ENCODE results near the gene ATP6V1D. TPM values are rescaled to one million over a fixed set of nuclear protein-coding genes. Genes with fewer than 3 reads are reported as not detected.

ATP6V1D gene
- total and polyA plus RNA-seq, 3 donors from 2014 or later: 68.0 to 103 (median 75.6) TPM

DNA sequence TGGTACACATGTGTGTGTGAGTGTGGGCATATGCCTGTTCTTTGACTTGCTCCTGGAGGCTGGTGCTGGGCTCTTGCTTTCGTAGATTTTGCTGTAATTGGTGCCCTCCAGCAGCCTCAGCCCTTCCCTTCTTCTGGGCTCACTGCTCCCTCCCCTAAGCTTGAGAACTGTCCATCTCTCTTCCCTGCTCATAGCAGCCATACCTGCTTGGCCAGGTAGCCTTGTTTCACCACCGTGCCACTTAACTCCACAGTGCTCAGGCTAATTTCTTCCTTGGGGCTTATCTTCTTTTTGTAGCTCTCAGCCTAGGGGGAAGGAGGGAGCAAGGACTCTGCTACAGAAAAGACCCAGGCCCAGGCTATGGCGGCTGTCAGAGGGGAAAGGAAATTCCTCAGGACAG is 32.5 kb upstream of the ATP6V1D start:
- Histone ChIP-seq H3K4me1 (peaks cover 10% of the 10 kb centered on the region), H3K9me3 (no peaks in the 10 kb centered on the region), H3K36me3 (ENCODE audit: low read depth, missing control alignments) (no peaks in the 10 kb centered on the region), H3K27me3 (no peaks in the 10 kb centered on the region), H3K27ac (no peak overlapping the region), H3K4me3 (no peak overlapping the region)
- WGBS, 2 donors: 85 to 100% methylated on average over 1 to 3 of the region's 3 CpGs
- intact Hi-C loops (cut with DNase I; ENCODE audit: low total_unique reads): no loop called here
- DNase-seq: no peak
- no peak for TF ChIP-seq POLR2A (IDR thresholded peaks at IDR 0.05)
- TF ChIP-seq, protein P1, sequence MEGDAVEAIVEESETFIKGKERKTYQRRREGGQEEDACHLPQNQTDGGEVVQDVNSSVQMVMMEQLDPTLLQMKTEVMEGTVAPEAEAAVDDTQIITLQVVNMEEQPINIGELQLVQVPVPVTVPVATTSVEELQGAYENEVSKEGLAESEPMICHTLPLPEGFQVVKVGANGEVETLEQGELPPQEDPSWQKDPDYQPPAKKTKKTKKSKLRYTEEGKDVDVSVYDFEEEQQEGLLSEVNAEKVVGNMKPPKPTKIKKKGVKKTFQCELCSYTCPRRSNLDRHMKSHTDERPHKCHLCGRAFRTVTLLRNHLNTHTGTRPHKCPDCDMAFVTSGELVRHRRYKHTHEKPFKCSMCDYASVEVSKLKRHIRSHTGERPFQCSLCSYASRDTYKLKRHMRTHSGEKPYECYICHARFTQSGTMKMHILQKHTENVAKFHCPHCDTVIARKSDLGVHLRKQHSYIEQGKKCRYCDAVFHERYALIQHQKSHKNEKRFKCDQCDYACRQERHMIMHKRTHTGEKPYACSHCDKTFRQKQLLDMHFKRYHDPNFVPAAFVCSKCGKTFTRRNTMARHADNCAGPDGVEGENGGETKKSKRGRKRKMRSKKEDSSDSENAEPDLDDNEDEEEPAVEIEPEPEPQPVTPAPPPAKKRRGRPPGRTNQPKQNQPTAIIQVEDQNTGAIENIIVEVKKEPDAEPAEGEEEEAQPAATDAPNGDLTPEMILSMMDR (IDR thresholded peaks at IDR 0.05): no peak

DNA sequence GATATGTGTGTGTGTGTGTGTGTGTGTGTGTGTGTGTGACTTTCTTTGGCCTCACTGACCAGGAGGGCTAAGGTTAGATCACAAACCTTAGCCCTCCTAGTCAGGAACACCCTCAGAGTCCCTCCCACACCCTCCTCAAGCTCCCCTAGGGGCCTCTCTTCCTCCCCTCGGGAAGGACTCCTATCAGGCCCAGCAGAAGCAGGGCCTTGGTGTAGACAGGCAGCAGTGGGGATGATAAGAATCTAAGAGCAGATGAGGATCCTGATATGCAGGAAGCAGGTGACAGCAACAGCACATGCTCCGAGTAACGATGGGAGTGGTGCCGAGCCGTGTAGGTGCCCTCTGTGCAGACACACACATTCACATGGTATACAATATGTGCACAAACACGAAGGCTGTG is 31.7 kb upstream of the ATP6V1D start:
- no peak for DNase-seq
- no peaks in the 10 kb centered on the region for H3K36me3 ChIP-seq (ENCODE audit: low read depth, missing control alignments)
- WGBS, 2 donors: 89 to 91% methylated on average over 5 to 6 of the region's 6 CpGs

DNA sequence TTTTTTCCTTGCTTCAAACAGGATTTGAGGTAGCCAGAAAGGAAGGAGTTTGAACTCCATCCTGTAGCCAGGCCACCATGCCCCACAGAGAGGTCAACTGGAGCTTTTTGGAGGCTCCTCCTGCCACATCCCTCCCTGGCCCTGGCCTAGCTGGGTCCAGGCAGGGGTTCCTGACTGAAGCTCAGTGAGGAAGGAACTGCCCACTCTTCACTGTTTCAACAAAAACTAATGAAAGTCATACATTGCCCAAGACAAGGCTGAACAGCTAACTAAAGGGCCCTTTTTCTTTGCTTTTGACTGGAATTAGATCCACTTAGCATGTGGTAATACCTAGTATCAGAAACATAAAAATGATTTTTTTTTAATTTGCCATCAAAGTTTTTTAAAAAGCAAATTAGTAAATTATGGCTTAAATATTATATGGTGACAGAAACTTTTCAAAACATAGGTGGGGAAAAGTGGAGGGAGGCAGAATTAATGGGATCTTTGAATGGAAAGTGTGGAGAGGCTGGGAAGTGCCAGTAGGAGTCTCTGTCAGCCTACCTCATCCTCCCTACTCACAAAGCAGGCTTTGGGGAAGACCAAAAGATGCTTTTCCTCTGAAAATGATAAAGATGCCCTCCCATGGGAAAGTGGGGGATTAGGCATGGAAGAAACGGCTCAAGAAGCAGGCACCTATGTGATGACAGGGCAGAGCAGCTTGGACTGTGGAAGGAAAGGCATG is 30.4 kb upstream of the ATP6V1D start:
- Histone ChIP-seq H3K36me3 (ENCODE audit: low read depth, missing control alignments) (no peaks in the 10 kb centered on the region), H3K4me3 (no peak overlapping the region), H3K27ac (no peak overlapping the region), H3K27me3 (no peaks in the 10 kb centered on the region), H3K4me1 (peaks cover 11% of the 10 kb centered on the region), H3K9me3 (no peaks in the 10 kb centered on the region)
- DNase-seq: no peak
- intact Hi-C loops (cut with DNase I; ENCODE audit: low total_unique reads): no loop called here
- whole genome bisulfite sequencing, 2 donors: 80 to 84% methylated on average over 1 of the region's 1 CpG
- TF ChIP-seq, protein P1 (IDR thresholded peaks at IDR 0.05): no peak
- no peak for TF ChIP-seq POLR2A (IDR thresholded peaks at IDR 0.05)

More for the DNA sequence above, 31.7 kb upstream of the ATP6V1D start:
- Histone ChIP-seq H3K27me3 (no peaks in the 10 kb centered on the region), H3K4me3 (no peak overlapping the region), H3K9me3 (no peaks in the 10 kb centered on the region), H3K27ac (no peak overlapping the region), H3K4me1 (peaks cover 10% of the 10 kb centered on the region)
- intact Hi-C loops (cut with DNase I; ENCODE audit: low total_unique reads): no loop called here
- no peak for TF ChIP-seq POLR2A (IDR thresholded peaks at IDR 0.05)
- TF ChIP-seq, protein P1 (IDR thresholded peaks at IDR 0.05): no peak

DNA sequence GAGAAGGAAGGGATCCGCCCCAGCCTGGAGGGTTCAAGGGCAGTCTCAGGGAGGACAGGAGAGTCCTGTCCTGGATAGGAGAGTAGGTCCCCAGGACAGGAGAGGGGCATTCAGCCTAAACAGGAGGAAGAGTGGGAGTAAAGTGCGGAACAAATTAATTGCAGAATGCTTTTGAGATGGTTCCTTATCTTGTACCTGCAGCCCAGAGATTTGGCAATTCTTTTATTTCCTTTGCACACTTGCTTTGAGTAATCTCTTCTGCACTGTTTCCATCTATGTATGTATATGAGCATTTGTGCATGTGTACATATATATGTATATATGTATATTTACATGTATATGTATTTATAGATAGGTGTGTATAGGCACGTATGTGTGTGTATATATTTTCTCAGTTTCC is 29.7 kb upstream of the ATP6V1D start:
- H3K27ac ChIP-seq: no peak overlapping the region
- WGBS, 2 donors: 60 to 61% methylated on average over 3 of the region's 3 CpGs

More for the DNA sequence above, 29.7 kb upstream of the ATP6V1D start:
- no peak for DNase-seq
- H3K4me3 ChIP-seq: no peak overlapping the region
- H3K27me3 ChIP-seq: no peaks in the 10 kb centered on the region
- peaks cover 11% of the 10 kb centered on the region for H3K4me1 ChIP-seq
- H3K9me3 ChIP-seq: no peaks in the 10 kb centered on the region
- H3K36me3 ChIP-seq (ENCODE audit: low read depth, missing control alignments): no peaks in the 10 kb centered on the region
- intact Hi-C loops (cut with DNase I; ENCODE audit: low total_unique reads): no loop called here
- TF ChIP-seq, protein P1 (IDR thresholded peaks at IDR 0.05): no peak
- TF ChIP-seq POLR2A (IDR thresholded peaks at IDR 0.05): no peak
